Fibroblast of the aortic adventitia (primary cell): ENCODE data around the gene OPCML. TPM values are rescaled to one million over a fixed set of nuclear protein-coding genes. Genes with fewer than 3 reads are reported as not detected.

Experiments used
- DNase-seq: peaks from one replicate; pipeline ENCODE4 v3.0.0-alpha.2; 2010; ENCODE audit warnings: low read depth
- H3K4me3 ChIP-seq: 2 replicates; pipeline ENCODE4 v1.5.1; 2011; ENCODE audit warnings: low read depth, mild to moderate bottlenecking, control low read depth, low read length, moderate library complexity
- total RNA-seq: library from RNA; depleted of rRNA; stranded (reverse); fragments of >200 nt; gene quantifications from 2 replicates; pipeline ENCODE4 v1.2.3, GENCODE V29; 2012; ENCODE audit warnings: low replicate concordance
- TF ChIP-seq, protein P1 (sequence below): IDR thresholded peaks from 2 replicates; pipeline ENCODE4 v1.5.1; 2011; ENCODE audit warnings: mild to moderate bottlenecking, low read length, control low read depth, inconsistent platforms; ENCODE audit not compliant: insufficient read depth

OPCML gene
- total RNA-seq, 1 donor: 0.18 TPM

- TF ChIP-seq, protein P1, sequence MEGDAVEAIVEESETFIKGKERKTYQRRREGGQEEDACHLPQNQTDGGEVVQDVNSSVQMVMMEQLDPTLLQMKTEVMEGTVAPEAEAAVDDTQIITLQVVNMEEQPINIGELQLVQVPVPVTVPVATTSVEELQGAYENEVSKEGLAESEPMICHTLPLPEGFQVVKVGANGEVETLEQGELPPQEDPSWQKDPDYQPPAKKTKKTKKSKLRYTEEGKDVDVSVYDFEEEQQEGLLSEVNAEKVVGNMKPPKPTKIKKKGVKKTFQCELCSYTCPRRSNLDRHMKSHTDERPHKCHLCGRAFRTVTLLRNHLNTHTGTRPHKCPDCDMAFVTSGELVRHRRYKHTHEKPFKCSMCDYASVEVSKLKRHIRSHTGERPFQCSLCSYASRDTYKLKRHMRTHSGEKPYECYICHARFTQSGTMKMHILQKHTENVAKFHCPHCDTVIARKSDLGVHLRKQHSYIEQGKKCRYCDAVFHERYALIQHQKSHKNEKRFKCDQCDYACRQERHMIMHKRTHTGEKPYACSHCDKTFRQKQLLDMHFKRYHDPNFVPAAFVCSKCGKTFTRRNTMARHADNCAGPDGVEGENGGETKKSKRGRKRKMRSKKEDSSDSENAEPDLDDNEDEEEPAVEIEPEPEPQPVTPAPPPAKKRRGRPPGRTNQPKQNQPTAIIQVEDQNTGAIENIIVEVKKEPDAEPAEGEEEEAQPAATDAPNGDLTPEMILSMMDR: no peak
- H3K4me3 ChIP-seq: no peak overlapping the region
- no peak for DNase-seq
Observed at GRCh38 chr11:132840660-132841059, 691.6 kb downstream of the OPCML start.

DNA sequence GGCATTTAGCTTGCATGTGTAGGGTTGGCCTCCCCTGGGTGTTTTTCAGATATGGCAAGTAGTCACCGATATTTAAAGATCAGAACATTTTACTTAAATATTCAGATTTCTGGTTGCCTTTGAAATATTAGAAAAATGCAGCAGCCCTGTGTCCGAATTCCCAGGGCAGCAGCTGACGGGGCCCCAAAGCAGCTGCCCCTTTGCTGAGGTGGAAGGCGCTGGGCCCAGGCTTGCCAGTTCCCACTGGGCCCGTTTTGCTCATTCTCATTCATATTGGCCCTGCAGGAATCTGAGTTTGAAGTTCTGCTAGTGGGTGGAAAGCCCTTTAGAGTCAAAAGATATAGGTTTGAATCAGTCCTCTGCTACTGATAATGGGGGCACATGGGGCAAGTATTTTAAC is 692.1 kb downstream of the OPCML start:
- TF ChIP-seq, protein P1: no peak
- H3K4me3 ChIP-seq: no peak overlapping the region
- DNase-seq: no peak

- TF ChIP-seq, protein P1: no peak
- DNase-seq: no peak
- H3K4me3 ChIP-seq: no peak overlapping the region
Observed at GRCh38 chr11:132839236-132839945, 692.9 kb downstream of the OPCML start.

GRCh38 chr11:132838627-132839026 is 693.7 kb downstream of the OPCML start:
- TF ChIP-seq, protein P1: no peak
- DNase-seq: no peak
- H3K4me3 ChIP-seq: no peak overlapping the region

GRCh38 chr11:132831272-132831671 is 701.0 kb downstream of the OPCML start:
- TF ChIP-seq, protein P1: no peak
- H3K4me3 ChIP-seq: no peak overlapping the region
- DNase-seq: no peak

GRCh38 chr11:132824642-132825041 is 707.7 kb downstream of the OPCML start:
- H3K4me3 ChIP-seq: no peak overlapping the region
- no peak for DNase-seq
- TF ChIP-seq, protein P1: no peak

GRCh38 chr11:132822276-132822675 is 710.0 kb downstream of the OPCML start:
- TF ChIP-seq, protein P1: no peak

More at GRCh38 chr11:132822276-132822675, 710.0 kb downstream of the OPCML start:
- H3K4me3 ChIP-seq: no peak overlapping the region
- DNase-seq: no peak
